Duodenal mucosa (tissue), 2 donors: ENCODE data around the gene IPO4.
A peak's percentile ranks its signal among the peaks of the same experiment; 100 is the strongest.

Experiments
- H3K27ac ChIP-seq: one replicate; pipeline ENCODE4 v1.7.0; 2013; ENCODE audit warnings: low read depth, low read length
- H3K27me3 ChIP-seq, 2 donors: one replicate each; pipeline ENCODE4 v1.7.0; 2013; ENCODE audit warnings: low read length in 2 of 2, control low read depth in 1 of 2; ENCODE audit not compliant: insufficient read depth in 2 of 2, control insufficient read depth in 1 of 2
- H3K36me3 ChIP-seq, 2 donors: one replicate each; pipeline ENCODE4 v1.7.0; 2013; ENCODE audit warnings: low read length in 2 of 2, control low read depth in 1 of 2; ENCODE audit not compliant: insufficient read depth in 2 of 2, control insufficient read depth in 1 of 2
- H3K4me1 ChIP-seq, 2 donors: one replicate each; pipeline ENCODE4 v1.7.0; 2013; ENCODE audit warnings: low read length in 2 of 2, control low read depth in 1 of 2; ENCODE audit not compliant: insufficient read depth in 2 of 2, control insufficient read depth in 1 of 2
- H3K4me3 ChIP-seq, 2 donors: one replicate each; pipeline ENCODE4 v1.7.0; 2013; ENCODE audit warnings: low read length in 2 of 2, low read depth in 1 of 2
- H3K9ac ChIP-seq, 2 donors: one replicate each; pipeline ENCODE4 v1.7.0; 2013; ENCODE audit warnings: low read length in 2 of 2, low read depth in 1 of 2
- H3K9me3 ChIP-seq, 2 donors: one replicate each; pipeline ENCODE4 v1.7.0; 2013; ENCODE audit warnings: low read length in 2 of 2, control low read depth in 1 of 2; ENCODE audit not compliant: control insufficient read depth in 1 of 2

IPO4 gene

DNA sequence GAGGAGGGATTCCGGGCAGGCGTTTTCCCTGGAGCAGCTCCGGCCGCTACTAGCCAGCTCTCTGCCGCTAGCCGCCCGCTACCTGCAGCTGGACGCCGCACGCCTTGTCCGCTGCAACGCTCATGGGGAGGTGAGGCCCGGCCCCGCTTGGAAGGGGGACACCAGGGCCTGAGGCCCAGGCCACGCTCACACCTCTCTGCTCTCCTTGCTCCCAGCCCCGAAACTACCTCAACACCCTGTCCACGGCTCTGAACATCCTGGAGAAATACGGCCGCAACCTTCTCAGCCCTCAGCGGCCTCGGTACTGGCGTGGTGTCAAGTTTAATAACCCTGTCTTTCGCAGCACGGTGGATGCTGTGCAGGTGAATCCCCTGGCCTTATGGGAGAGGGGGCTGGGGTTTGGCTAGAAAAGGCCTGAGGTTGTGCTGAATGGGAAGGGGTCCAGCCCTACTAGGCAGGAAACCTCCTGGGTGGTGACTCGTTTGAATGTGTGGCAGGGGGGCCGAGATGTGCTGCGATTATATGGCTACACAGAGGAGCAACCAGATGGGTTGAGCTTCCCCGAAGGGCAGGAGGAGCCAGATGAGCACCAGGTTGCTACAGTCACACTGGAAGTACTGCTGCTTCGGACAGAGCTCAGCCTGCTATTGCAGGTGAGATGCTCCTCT is 40.7 kb downstream of the IPO4 start:
- peak overlapping the region; percentile 84 to 94 for H3K9ac ChIP-seq
- H3K4me3 ChIP-seq: peak overlapping the region; percentile 77 to 100
- H3K36me3 ChIP-seq: peaks cover 41 to 60% of the 10 kb centered on the region in 2 donors
- no peaks in the 10 kb centered on the region for H3K27me3 ChIP-seq
- peaks cover 41 to 43% of the 10 kb centered on the region in 2 donors for H3K4me1 ChIP-seq
- no peaks in the 10 kb centered on the region for H3K9me3 ChIP-seq
- H3K27ac ChIP-seq: peak overlapping the region; percentile 46

DNA sequence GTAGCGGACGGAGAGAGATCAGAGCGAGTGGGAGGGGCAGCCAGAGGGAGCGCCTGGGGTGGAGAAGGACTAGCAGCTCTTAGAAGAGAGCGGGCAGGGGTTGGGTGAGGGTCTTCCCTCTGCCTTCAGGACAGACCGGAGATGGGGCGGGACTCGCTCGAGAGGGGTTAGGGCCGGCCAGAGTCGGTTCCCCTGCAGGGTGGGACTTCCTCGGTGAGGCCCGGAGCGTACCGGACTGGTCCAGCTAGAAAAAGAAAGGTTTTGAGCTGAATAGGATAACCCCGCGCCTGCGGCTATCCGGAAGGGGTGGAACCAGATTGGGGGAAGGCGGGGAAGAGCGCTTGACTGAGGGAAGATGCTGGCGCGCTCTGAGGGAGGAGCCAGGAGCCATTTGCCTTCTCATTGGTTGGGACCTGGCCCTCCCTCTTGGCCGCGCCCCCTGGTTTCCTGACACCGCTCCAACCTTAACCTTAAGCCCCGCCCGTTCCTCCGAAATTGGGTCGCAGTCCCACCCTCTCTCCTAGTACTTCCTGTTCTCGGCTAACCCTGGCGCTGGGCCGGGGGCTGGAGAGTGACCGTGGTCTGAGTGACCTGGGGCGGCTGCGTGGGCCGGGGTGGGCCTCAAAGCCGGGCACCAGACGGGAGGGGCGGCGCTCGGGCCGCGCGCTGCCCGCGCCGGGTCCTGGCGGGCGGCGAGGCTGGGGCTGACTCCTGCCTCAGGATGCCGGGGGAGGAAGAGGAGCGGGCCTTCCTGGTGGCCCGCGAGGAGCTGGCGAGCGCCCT is 41.4 kb downstream of the IPO4 start, which contains the start of gene RNF31:
TSS of gene RNF31 (plus strand) at position 521 of the 783 bp plus-strand sequence. CDS start at position 722, 201 bp downstream.
- Histone ChIP-seq H3K9me3 (no peaks in the 10 kb centered on the region), H3K4me1 (peaks cover 47% of the 10 kb centered on the region in 2 donors), H3K36me3 (peaks cover 41 to 57% of the 10 kb centered on the region in 2 donors), H3K27me3 (no peaks in the 10 kb centered on the region), H3K4me3 (peak within 1 kb of the TSS; percentile 77 to 100), H3K27ac (peak within 1 kb of the TSS; percentile 94), H3K9ac (peak within 1 kb of the TSS; percentile 94 to 95)

GRCh38 chr14:24146453-24146977 is 42.1 kb downstream of the IPO4 start, which contains the start of gene PSME2:
Gene PSME2 (minus strand): TSS chr14:24146610. CDS start chr14:24146581, 29 bp downstream.
- Histone ChIP-seq H3K4me3 (peak within 1 kb of the TSS; percentile 77 to 100), H3K36me3 (peaks cover 35 to 51% of the 10 kb centered on the region in 2 donors), H3K4me1 (peaks cover 47 to 50% of the 10 kb centered on the region in 2 donors), H3K27ac (peak within 1 kb of the TSS; percentile 94), H3K9ac (peak within 1 kb of the TSS; percentile 94 to 95), H3K27me3 (no peaks in the 10 kb centered on the region), H3K9me3 (no peaks in the 10 kb centered on the region)

DNA sequence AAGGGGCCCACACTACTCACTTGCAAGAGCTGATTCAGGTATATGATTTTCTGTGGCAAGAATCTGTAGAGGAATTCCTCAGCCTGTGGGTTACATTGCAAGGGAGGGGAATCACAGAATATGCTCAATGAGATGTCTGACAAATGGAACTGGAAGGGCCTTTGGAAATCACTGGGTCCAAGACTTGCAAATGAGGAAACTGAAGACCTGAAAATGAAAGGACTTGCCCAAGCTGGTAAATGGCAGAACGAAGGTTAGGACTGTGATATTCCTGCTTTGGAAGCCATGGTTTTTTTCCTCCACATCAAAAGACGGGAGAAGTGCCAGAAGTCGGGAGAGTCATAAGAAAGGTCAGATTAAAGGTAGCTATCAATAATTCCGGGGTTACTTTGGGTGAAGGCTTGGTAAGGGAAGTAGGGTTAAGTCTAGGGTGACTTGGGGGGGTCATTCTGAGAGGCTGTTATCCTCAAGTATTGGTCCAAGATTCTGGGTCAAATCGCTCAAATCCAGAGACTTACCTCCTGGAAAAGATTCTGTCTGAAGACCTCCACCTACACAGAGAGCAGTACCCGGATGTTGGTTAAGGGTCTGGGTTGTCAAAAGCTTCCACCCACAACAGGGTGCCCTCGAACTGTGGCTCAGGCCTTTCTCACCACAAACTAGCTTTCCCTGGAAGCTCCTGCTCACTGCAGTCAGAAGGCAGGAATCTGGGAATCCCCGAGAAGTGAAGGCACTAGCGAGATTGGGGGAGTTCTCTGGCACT is 42.7 kb downstream of the IPO4 start:
- H3K27ac ChIP-seq: peak overlapping the region; percentile 94
- peak overlapping the region; percentile 88 to 95 for H3K9ac ChIP-seq
- H3K4me3 ChIP-seq: peak overlapping the region; percentile 77 to 100

GRCh38 chr14:24145219-24145618 is 43.4 kb downstream of the IPO4 start:
- H3K36me3 ChIP-seq: peaks cover 23 to 38% of the 10 kb centered on the region in 2 donors
- peak overlapping the region; percentile 77 to 100 for H3K4me3 ChIP-seq
- peak overlapping the region; percentile 94 for H3K27ac ChIP-seq
- H3K9me3 ChIP-seq: no peaks in the 10 kb centered on the region
- peak overlapping the region; percentile 52 to 95 for H3K9ac ChIP-seq
- H3K4me1 ChIP-seq: peaks cover 50 to 51% of the 10 kb centered on the region in 2 donors
- H3K27me3 ChIP-seq: no peaks in the 10 kb centered on the region

More for the DNA sequence above, 42.7 kb downstream of the IPO4 start:
- Histone ChIP-seq H3K36me3 (peaks cover 28 to 44% of the 10 kb centered on the region in 2 donors), H3K4me1 (peaks cover 47 to 50% of the 10 kb centered on the region in 2 donors), H3K27me3 (no peaks in the 10 kb centered on the region), H3K9me3 (no peaks in the 10 kb centered on the region)

DNA sequence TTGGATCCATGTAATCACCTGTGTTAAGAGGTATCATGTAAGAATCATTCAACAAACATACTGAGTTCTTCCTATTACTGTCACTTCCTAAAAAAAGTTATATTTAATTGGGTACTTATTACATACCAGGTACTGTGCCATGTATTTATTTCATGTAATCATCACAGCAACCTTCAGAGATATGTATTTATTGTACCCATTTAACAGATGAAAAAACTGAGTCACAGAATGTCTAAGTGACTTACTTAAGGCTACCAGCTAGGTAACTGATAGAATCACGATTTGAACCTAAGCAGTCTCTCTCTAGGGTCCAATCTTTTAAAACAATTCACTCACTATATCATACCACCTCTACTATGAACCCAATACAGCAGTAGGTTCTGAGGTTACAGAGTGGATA is 44.2 kb downstream of the IPO4 start:
- H3K27ac ChIP-seq: no peak overlapping the region
- no peaks in the 10 kb centered on the region for H3K27me3 ChIP-seq
- peak overlapping the region; percentile 30 to 52 for H3K9ac ChIP-seq
- H3K9me3 ChIP-seq: no peaks in the 10 kb centered on the region
- peak overlapping the region; percentile 77 to 100 for H3K4me3 ChIP-seq
- peaks cover 52 to 55% of the 10 kb centered on the region in 2 donors for H3K4me1 ChIP-seq
- peaks cover 19 to 32% of the 10 kb centered on the region in 2 donors for H3K36me3 ChIP-seq

DNA sequence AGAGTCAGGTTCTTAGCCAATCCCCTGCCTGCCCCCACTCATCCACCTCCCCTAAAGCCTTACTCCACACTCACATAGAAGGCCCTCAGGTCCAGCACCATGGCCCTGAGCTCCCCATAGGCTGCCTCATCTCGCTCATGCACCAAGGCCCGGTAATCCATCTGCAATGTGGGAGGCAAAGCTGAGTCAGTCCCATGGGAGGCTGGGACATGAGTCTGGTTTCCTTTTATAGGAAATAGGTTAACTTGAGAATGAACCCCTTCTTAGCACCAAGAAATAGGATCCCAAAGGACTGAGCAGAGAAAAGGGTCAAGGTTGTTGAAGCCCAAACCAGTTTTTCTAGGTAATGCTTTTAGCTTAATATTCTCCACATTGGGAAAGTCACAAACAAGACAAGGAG is 45.1 kb downstream of the IPO4 start:
- H3K27me3 ChIP-seq: no peaks in the 10 kb centered on the region
- H3K9ac ChIP-seq: peak overlapping the region in 1 of 2 donors; percentile 30
- peaks cover 56 to 60% of the 10 kb centered on the region in 2 donors for H3K4me1 ChIP-seq
- peaks cover 25 to 36% of the 10 kb centered on the region in 2 donors for H3K36me3 ChIP-seq
- no peaks in the 10 kb centered on the region for H3K9me3 ChIP-seq
- H3K27ac ChIP-seq: no peak overlapping the region
- peak overlapping the region in 1 of 2 donors; percentile 100 for H3K4me3 ChIP-seq

- Histone ChIP-seq H3K9ac (peak within 1 kb of the TSS; percentile 70 to 100), H3K4me3 (peak within 1 kb of the TSS; percentile 94 to 98), H3K27ac (peak within 1 kb of the TSS; percentile 92), H3K27me3 (no peaks in the 10 kb centered on the region), H3K9me3 (no peaks in the 10 kb centered on the region), H3K4me1 (peaks cover 69 to 74% of the 10 kb centered on the region in 2 donors), H3K36me3 (peaks cover 38 to 49% of the 10 kb centered on the region in 2 donors)
Measured at GRCh38 chr14:24141097-24141880, 47.3 kb downstream of the IPO4 start, which contains the start of gene EMC9. Gene EMC9 (minus strand): TSS chr14:24141591. CDS start chr14:24141304, 287 bp downstream.
